Heart left ventricle (tissue), 13 donors: ENCODE results near the gene TRUB1.

Experiments
- CTCF ChIP-seq, 12 donors: fragments of 200-600 bp; sonication (generic) in 4 of 12; IDR thresholded peaks; one replicate each; pipeline versions ENCODE4 v1.5.0 to v1.8.0; 2018 to 2022; ENCODE audit warnings: antibody characterized with exemption in 12 of 12, mild to moderate bottlenecking in 5 of 12
- POLR2A ChIP-seq, 2 donors: fragments of 450-650 bp; IDR thresholded peaks; one replicate each; pipeline ENCODE4 v1.6.1; 2017; ENCODE audit warnings: antibody characterized with exemption in 2 of 2, mild to moderate bottlenecking in 2 of 2, moderate library complexity in 2 of 2
- donor health status: ischemic (EF 13 %, LVEDD 7.1; RV severe dilation, severe dysfunction).
- donor health status: DM: no; HTN: yes; CAD: no.
- donor health status: DM: no; HTN: no; CAD: no.
- donor health status: ischemic (EF 25% LVEDD 6.9; RV normal size, moderate dysfunction).
- donor health status: ischemic (EF 25% LVEDD 5.7; RV mildly dilated, moderate dysfunction).
- donor health status: ischemic (EF 35%, LVEDD 5.7; RV mildly dilated, moderate dysfunction).
- donor health status: nonischemic (EF 11% LVEDD 7.7; RV severe dilation, severe dysfunction).
- donor health status: DM: yes; HTN: yes; CAD: no.
- donor health status: PGD.
- donor health status: ischemic (EF 29% LVEDD 5.4; RV normal size, mild dysfunction).
- donor health status: nonischemic (EF 23%, LVEDD 6.1; RV moderate dilation, normal function).

- TF ChIP-seq CTCF (IDR thresholded peaks at IDR 0.05) (no peak), POLR2A (IDR thresholded peaks at IDR 0.05) (no peak)
These were observed 50.0 kb downstream of the TRUB1 start for GRCh38 chr10:114987995-114988394.
